ENCODE results near the gene NLRP5. TPM values are rescaled to one million over a fixed set of nuclear protein-coding genes. Genes with fewer than 3 reads are reported as not detected.

Gene NLRP5
- total and polyA plus RNA-seq, 2 of the 4 experiments (the other 2 are of a cell fraction) = not detected

GRCh38 chr19:56091751-56092546 is 105.4 kb downstream of the NLRP5 start (continued):
- TF ChIP-seq ELK1 (IDR thresholded peaks at IDR 0.05; ENCODE audit: borderline replicate concordance, low read depth, low read length) = no peak
